GM12874 (cell line): ENCODE measurements around the gene CCM2.

ENCODE experiments used
- CTCF ChIP-seq: IDR thresholded peaks from 2 replicates; pipeline ENCODE4 v1.5.1; 2011; ENCODE audit warnings: low read depth, mild to moderate bottlenecking, control low read depth, low read length, moderate library complexity; ENCODE audit not compliant: insufficient read depth

The CCM2 gene

GRCh38 chr7:45000093-45001032 lies at the start of gene CCM2:
TSS of gene CCM2 (plus strand) at chr7:45000201. CDS start at chr7:45000334, 133 bp downstream.
- TF ChIP-seq CTCF: no peak

GRCh38 chr7:44953156-44953555 lies 46.8 kb upstream of the CCM2 start:
- TF ChIP-seq CTCF: no peak

GRCh38 chr7:44955733-44956132 lies 44.3 kb upstream of the CCM2 start:
- no peak for TF ChIP-seq CTCF

- no peak for TF ChIP-seq CTCF
Observed at GRCh38 chr7:44956157-44956766, 43.7 kb upstream of the CCM2 start.

- no peak for TF ChIP-seq CTCF
Observed at GRCh38 chr7:44958645-44959344, 41.2 kb upstream of the CCM2 start.

- TF ChIP-seq CTCF: no peak
Observed at GRCh38 chr7:44959433-44959951, 40.5 kb upstream of the CCM2 start.

- no peak for TF ChIP-seq CTCF
Observed at GRCh38 chr7:44960011-44960580, 39.9 kb upstream of the CCM2 start.
